Hepatocyte (in vitro differentiated cells): Measurements from ENCODE around the gene RPS21.

Experiments
- CTCF ChIP-seq: fragments of 200-600 bp; sonication (generic); IDR thresholded peaks from 2 replicates; pipeline ENCODE4 v1.5.1; 2016; ENCODE audit warnings: antibody characterized with exemption, mild to moderate bottlenecking; ENCODE audit not compliant: poor library complexity
- EZH2 ChIP-seq: fragments of 200-600 bp; sonication (generic); IDR thresholded peaks from 2 replicates; pipeline ENCODE4 v1.6.1; 2016; ENCODE audit warnings: antibody characterized with exemption, mild to moderate bottlenecking, borderline replicate concordance

DNA sequence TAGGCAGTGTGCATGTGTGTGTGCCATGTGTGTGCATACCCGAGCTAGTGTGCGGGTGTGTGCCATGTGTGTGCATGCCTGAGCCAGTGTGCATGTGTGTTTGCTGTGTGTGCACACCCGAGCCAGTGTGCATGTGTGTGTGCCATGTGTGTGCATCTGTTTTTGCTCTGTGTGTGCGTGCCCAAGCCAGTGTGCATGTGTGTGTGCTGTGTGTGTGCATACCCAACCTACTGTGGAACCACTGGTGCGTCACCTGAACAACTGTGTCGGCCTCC, 34.8 kb downstream of the RPS21 start:
- no peak for TF ChIP-seq EZH2
- no peak for TF ChIP-seq CTCF
